Measurements from ENCODE around the gene CD209.

The CD209 gene

DNA sequence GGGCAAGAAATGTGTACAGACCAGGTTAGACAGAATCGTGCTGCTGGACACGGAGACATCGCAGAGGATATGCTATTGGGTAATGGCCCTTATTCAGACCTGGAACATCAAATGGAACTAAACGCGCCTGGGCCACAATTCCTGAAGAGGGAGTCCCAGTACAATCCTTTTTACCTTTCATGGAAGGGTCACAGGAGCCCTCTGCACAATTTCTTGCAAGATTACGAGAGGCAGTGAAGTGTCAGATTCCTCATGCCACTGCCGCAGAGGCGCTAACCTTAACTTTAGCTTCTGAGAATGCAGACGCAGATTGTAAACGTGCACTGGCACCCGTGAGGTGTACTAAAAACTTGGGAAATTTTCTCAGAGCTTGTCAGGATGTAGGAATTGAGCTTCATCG lies 33.8 kb upstream of the CD209 start:
- Histone ChIP-seq H3K9me3 (ENCODE audit: insufficient read depth, low read length) (no peaks in the 10 kb centered on the region), H3K9ac (ENCODE audit: insufficient read length, low read depth) (no peak overlapping the region), H3K4me3 (ENCODE audit: insufficient read length, low read depth) (no peak overlapping the region), H3K27me3 (ENCODE audit: insufficient read depth, insufficient read length) (peaks cover 28% of the 10 kb centered on the region), H3K4me1 (ENCODE audit: insufficient read depth, insufficient read length) (no peaks in the 10 kb centered on the region), H3K36me3 (ENCODE audit: insufficient read depth, insufficient read length, low read length) (no peaks in the 10 kb centered on the region)
- TF ChIP-seq SUZ12 (IDR thresholded peaks at IDR 0.05; ENCODE audit: extremely low read depth, insufficient read depth, insufficient read length) (no peak), ZNF274 (IDR thresholded peaks at IDR 0.05; ENCODE audit: low read depth, low read length) (no peak), YY1 (IDR thresholded peaks at IDR 0.05; ENCODE audit: insufficient read depth, insufficient read length) (no peak)
- no peak for DNase-seq (ENCODE audit: low read depth, low spot score)

DNA sequence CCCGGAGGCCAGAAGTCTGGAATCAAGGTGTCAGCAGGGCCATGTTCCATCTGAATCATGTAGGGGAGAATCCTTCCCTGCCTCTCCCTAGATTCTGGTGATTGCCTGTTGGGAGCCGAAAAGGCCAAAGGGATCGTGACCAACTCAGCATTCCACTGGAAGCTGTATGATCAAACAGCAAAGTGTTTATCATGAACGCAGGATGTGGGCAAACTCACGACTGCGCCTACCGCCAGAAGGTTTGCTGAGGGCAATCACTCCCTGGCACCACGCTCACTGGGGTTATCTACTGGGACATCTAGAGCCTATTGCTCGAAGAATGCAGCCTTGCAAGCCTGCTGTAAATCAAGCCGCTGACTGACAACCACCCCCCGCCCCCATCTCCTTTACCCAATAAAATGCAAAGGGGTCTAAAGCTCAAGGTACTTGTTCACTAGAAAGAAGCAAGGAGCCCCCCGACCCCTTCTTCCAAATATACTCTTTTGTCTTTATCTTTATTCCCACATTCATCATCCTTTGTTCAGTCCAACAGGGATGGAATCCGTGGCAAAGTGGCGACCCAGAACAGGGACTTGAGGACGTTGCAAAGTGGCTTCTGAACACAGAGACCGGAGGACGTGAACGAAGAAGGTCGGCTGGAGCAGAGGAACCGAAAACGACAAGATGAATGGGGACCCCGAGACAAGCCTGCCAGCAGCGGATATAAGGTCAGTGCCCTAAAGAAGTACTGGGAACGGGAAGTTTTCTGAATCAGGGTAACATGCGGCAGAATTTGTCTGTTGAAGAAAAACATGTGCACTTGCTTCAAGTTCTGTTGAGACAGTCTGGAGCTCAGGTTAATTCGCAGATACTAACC lies 32.5 kb upstream of the CD209 start:
- no peak overlapping the region for H3K9ac ChIP-seq (ENCODE audit: insufficient read length, low read depth)
- no peak for TF ChIP-seq YY1 (IDR thresholded peaks at IDR 0.05; ENCODE audit: insufficient read depth, insufficient read length)
- TF ChIP-seq SUZ12 (IDR thresholded peaks at IDR 0.05; ENCODE audit: extremely low read depth, insufficient read depth, insufficient read length) = no peak
- no peak for TF ChIP-seq ZNF274 (IDR thresholded peaks at IDR 0.05; ENCODE audit: low read depth, low read length)
- DNase-seq (ENCODE audit: low read depth, low spot score) = no peak
- H3K4me3 ChIP-seq (ENCODE audit: insufficient read length, low read depth) = no peak overlapping the region
- peaks cover 19% of the 10 kb centered on the region for H3K27me3 ChIP-seq (ENCODE audit: insufficient read depth, insufficient read length)
- no peaks in the 10 kb centered on the region for H3K36me3 ChIP-seq (ENCODE audit: insufficient read depth, insufficient read length, low read length)
- H3K9me3 ChIP-seq (ENCODE audit: insufficient read depth, low read length) = no peaks in the 10 kb centered on the region
- no peaks in the 10 kb centered on the region for H3K4me1 ChIP-seq (ENCODE audit: insufficient read depth, insufficient read length)

DNA sequence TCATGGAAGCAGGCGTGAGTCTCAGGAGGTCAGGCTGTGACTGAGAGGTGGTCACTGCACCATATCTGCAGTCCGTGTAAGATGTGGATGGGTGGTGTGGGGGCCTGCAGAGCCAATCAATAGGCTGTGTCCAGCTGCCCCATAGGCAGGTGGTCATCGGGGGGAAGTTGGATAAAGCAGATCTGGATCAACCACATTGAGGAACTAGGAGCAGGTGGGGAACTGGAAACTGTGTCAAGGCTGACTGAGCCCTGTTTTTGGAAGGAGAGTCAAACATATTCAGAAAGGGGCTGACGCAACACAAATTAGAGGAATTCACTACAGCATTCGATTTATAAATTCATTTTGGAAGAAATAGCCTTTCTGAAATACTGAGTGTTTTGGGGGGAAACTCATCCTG lies 30.7 kb upstream of the CD209 start:
- no peaks in the 10 kb centered on the region for H3K36me3 ChIP-seq (ENCODE audit: insufficient read depth, insufficient read length, low read length)
- H3K27me3 ChIP-seq (ENCODE audit: insufficient read depth, insufficient read length) = peaks cover 3% of the 10 kb centered on the region
- H3K9ac ChIP-seq (ENCODE audit: insufficient read length, low read depth) = no peak overlapping the region
- no peak for DNase-seq (ENCODE audit: low read depth, low spot score)
- no peaks in the 10 kb centered on the region for H3K4me1 ChIP-seq (ENCODE audit: insufficient read depth, insufficient read length)
- H3K4me3 ChIP-seq (ENCODE audit: insufficient read length, low read depth) = no peak overlapping the region
- TF ChIP-seq SUZ12 (IDR thresholded peaks at IDR 0.05; ENCODE audit: extremely low read depth, insufficient read depth, insufficient read length) (no peak), YY1 (IDR thresholded peaks at IDR 0.05; ENCODE audit: insufficient read depth, insufficient read length) (no peak), ZNF274 (IDR thresholded peaks at IDR 0.05; ENCODE audit: low read depth, low read length) (no peak)
- no peaks in the 10 kb centered on the region for H3K9me3 ChIP-seq (ENCODE audit: insufficient read depth, low read length)

GRCh38 chr19:7775761-7776160 lies 28.4 kb upstream of the CD209 start:
- H3K4me1 ChIP-seq (ENCODE audit: insufficient read depth, insufficient read length) = peaks cover 2% of the 10 kb centered on the region
- no peak for DNase-seq (ENCODE audit: low read depth, low spot score)
- H3K9ac ChIP-seq (ENCODE audit: insufficient read length, low read depth) = no peak overlapping the region
- no peak overlapping the region for H3K4me3 ChIP-seq (ENCODE audit: insufficient read length, low read depth)
- TF ChIP-seq ZNF274 (IDR thresholded peaks at IDR 0.05; ENCODE audit: low read depth, low read length) (no peak), YY1 (IDR thresholded peaks at IDR 0.05; ENCODE audit: insufficient read depth, insufficient read length) (no peak)
- H3K27me3 ChIP-seq (ENCODE audit: insufficient read depth, insufficient read length) = no peaks in the 10 kb centered on the region
- H3K9me3 ChIP-seq (ENCODE audit: insufficient read depth, low read length) = no peaks in the 10 kb centered on the region
- no peaks in the 10 kb centered on the region for H3K36me3 ChIP-seq (ENCODE audit: insufficient read depth, insufficient read length, low read length)

GRCh38 chr19:7773841-7774240 lies 26.5 kb upstream of the CD209 start:
- Histone ChIP-seq H3K4me1 (ENCODE audit: insufficient read depth, insufficient read length) (peaks cover 2% of the 10 kb centered on the region), H3K9ac (ENCODE audit: insufficient read length, low read depth) (no peak overlapping the region), H3K27me3 (ENCODE audit: insufficient read depth, insufficient read length) (peaks cover 5% of the 10 kb centered on the region), H3K36me3 (ENCODE audit: insufficient read depth, insufficient read length, low read length) (no peaks in the 10 kb centered on the region), H3K9me3 (ENCODE audit: insufficient read depth, low read length) (no peaks in the 10 kb centered on the region), H3K4me3 (ENCODE audit: insufficient read length, low read depth) (no peak overlapping the region)
- no peak for DNase-seq (ENCODE audit: low read depth, low spot score)
- TF ChIP-seq SUZ12 (IDR thresholded peaks at IDR 0.05; ENCODE audit: extremely low read depth, insufficient read depth, insufficient read length) (no peak), ZNF274 (IDR thresholded peaks at IDR 0.05; ENCODE audit: low read depth, low read length) (no peak), YY1 (IDR thresholded peaks at IDR 0.05; ENCODE audit: insufficient read depth, insufficient read length) (no peak)

- Histone ChIP-seq H3K36me3 (ENCODE audit: insufficient read depth, insufficient read length, low read length) (no peaks in the 10 kb centered on the region), H3K27me3 (ENCODE audit: insufficient read depth, insufficient read length) (peaks cover 9% of the 10 kb centered on the region), H3K9ac (ENCODE audit: insufficient read length, low read depth) (no peak overlapping the region), H3K4me3 (ENCODE audit: insufficient read length, low read depth) (no peak overlapping the region), H3K9me3 (ENCODE audit: insufficient read depth, low read length) (no peaks in the 10 kb centered on the region), H3K4me1 (ENCODE audit: insufficient read depth, insufficient read length) (peaks cover 2% of the 10 kb centered on the region)
- no peak for DNase-seq (ENCODE audit: low read depth, low spot score)
- TF ChIP-seq YY1 (IDR thresholded peaks at IDR 0.05; ENCODE audit: insufficient read depth, insufficient read length) (no peak), ZNF274 (IDR thresholded peaks at IDR 0.05; ENCODE audit: low read depth, low read length) (no peak), SUZ12 (IDR thresholded peaks at IDR 0.05; ENCODE audit: extremely low read depth, insufficient read depth, insufficient read length) (no peak)
These were observed 25.5 kb upstream of the CD209 start for GRCh38 chr19:7772752-7773291.

GRCh38 chr19:7771072-7771471 lies 23.7 kb upstream of the CD209 start:
- H3K9ac ChIP-seq (ENCODE audit: insufficient read length, low read depth) = no peak overlapping the region
- no peak for TF ChIP-seq ZNF274 (IDR thresholded peaks at IDR 0.05; ENCODE audit: low read depth, low read length)
- TF ChIP-seq YY1 (IDR thresholded peaks at IDR 0.05; ENCODE audit: insufficient read depth, insufficient read length) = no peak
- no peak for TF ChIP-seq SUZ12 (IDR thresholded peaks at IDR 0.05; ENCODE audit: extremely low read depth, insufficient read depth, insufficient read length)
- H3K36me3 ChIP-seq (ENCODE audit: insufficient read depth, insufficient read length, low read length) = no peaks in the 10 kb centered on the region
- peaks cover 2% of the 10 kb centered on the region for H3K4me1 ChIP-seq (ENCODE audit: insufficient read depth, insufficient read length)
- H3K9me3 ChIP-seq (ENCODE audit: insufficient read depth, low read length) = no peaks in the 10 kb centered on the region
- no peak for DNase-seq (ENCODE audit: low read depth, low spot score)
- H3K27me3 ChIP-seq (ENCODE audit: insufficient read depth, insufficient read length) = peaks cover 13% of the 10 kb centered on the region
- no peak overlapping the region for H3K4me3 ChIP-seq (ENCODE audit: insufficient read length, low read depth)

Data from NT2/D1 (cell line).